H1 (cell line): ENCODE data around the gene PLEKHA5.

Experiments used
- MAX ChIP-seq: IDR thresholded peaks from 2 replicates; pipeline ENCODE4 v1.6.1; 2012; ENCODE audit warnings: inconsistent platforms
- POLR2A ChIP-seq, 2 experiments: IDR thresholded peaks; 1 replicate in 1 of 2; 2 replicates in 1 of 2; pipeline ENCODE4 v1.6.1; 2011; ENCODE audit warnings: low read depth in 2 of 2, low read length in 2 of 2, mild to moderate bottlenecking in 2 of 2; ENCODE audit errors: control extremely low read depth in 1 of 2
- RNF2 ChIP-seq: fragments of 200-900, 300-1000 bp; sonication (generic); IDR thresholded peaks from 2 replicates; pipeline ENCODE4 v1.7.1; 2016; ENCODE audit warnings: borderline replicate concordance, low read depth, mild to moderate bottlenecking, antibody characterized with exemption, low read length; ENCODE audit not compliant: poor library complexity, severe bottlenecking; ENCODE audit errors: missing control alignments
- TAF1 ChIP-seq: IDR thresholded peaks from 2 replicates; pipeline ENCODE4 v1.6.1; 2011; ENCODE audit warnings: mild to moderate bottlenecking, low read depth, low read length
- TEAD4 ChIP-seq: IDR thresholded peaks from 2 replicates; pipeline ENCODE4 v1.6.1; 2012; ENCODE audit warnings: low read depth, low read length, inconsistent platforms, mixed read lengths
- TF ChIP-seq, protein P1 (sequence below), 3 experiments: IDR thresholded peaks; 1 replicate in 2 of 3; 2 replicates in 1 of 3; pipeline versions ENCODE4 v1.5.1 to v1.6.1; 2011; ENCODE audit warnings: low read length in 3 of 3, mild to moderate bottlenecking in 3 of 3, inconsistent platforms in 2 of 3, low read depth in 1 of 3, moderate library complexity in 1 of 3; ENCODE audit not compliant: insufficient read depth in 1 of 3; ENCODE audit errors: control extremely low read depth in 1 of 3

GRCh38 chr12:19236656-19237055 lies 107.1 kb downstream of the PLEKHA5 start:
- TF ChIP-seq POLR2A (IDR thresholded peaks at IDR 0.05; ENCODE audit: control extremely low read depth in 1 of 2, low read depth in 2 of 2, low read length in 2 of 2) = no peak
- no peak for TF ChIP-seq TEAD4
- no peak for TF ChIP-seq TAF1
- TF ChIP-seq, protein P1, sequence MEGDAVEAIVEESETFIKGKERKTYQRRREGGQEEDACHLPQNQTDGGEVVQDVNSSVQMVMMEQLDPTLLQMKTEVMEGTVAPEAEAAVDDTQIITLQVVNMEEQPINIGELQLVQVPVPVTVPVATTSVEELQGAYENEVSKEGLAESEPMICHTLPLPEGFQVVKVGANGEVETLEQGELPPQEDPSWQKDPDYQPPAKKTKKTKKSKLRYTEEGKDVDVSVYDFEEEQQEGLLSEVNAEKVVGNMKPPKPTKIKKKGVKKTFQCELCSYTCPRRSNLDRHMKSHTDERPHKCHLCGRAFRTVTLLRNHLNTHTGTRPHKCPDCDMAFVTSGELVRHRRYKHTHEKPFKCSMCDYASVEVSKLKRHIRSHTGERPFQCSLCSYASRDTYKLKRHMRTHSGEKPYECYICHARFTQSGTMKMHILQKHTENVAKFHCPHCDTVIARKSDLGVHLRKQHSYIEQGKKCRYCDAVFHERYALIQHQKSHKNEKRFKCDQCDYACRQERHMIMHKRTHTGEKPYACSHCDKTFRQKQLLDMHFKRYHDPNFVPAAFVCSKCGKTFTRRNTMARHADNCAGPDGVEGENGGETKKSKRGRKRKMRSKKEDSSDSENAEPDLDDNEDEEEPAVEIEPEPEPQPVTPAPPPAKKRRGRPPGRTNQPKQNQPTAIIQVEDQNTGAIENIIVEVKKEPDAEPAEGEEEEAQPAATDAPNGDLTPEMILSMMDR (IDR thresholded peaks at IDR 0.05; ENCODE audit: control extremely low read depth in 1 of 3, insufficient read depth in 1 of 3, low read depth in 1 of 3, low read length in 3 of 3) = no peak
- no peak for TF ChIP-seq RNF2
- TF ChIP-seq MAX = no peak
